Measurements from ENCODE around the gene SDCCAG8.

The SDCCAG8 gene

DNA sequence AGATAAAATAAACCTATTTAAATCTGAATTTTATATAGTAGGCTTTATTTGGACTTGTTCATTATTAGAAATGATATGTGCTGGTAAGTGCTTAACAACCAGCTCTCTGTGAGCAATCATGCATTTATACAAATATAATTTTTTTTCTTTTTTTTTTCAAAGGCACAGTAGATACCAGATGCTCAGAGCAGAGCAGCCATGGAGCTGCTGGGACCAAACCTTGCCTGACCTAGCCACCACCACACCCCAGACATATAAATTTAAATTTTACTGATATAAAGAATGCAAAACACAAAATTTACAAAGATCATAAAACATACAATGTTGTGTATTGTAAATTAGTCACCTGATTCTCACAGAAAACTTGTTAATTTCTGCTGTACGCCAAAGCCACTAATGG, 290.6 kb downstream of the SDCCAG8 start:
- no peaks in the 10 kb centered on the region for H3K9me3 ChIP-seq (ENCODE audit: control insufficient read depth, insufficient read depth, low read depth, low read length)
- H3K36me3 ChIP-seq (ENCODE audit: control insufficient read depth in 2 of 2, insufficient read depth in 1 of 2, low read length in 2 of 2): peaks cover 3 to 15% of the 10 kb centered on the region in 2 experiments
- H3K4me1 ChIP-seq (ENCODE audit: control insufficient read depth, insufficient read depth, low read length): no peaks in the 10 kb centered on the region
- POLR2A ChIA-PET: no interaction called here
- no peak overlapping the region for H3K27ac ChIP-seq (ENCODE audit: extremely low read depth, low read depth, low read length)
- CTCF ChIA-PET: no interaction called here
- no peak overlapping the region for H3K4me3 ChIP-seq (ENCODE audit: low read depth, low read length)
- TF ChIP-seq ZFP69B (tag by site-specific recombination; IDR thresholded peaks at IDR 0.05) (no peak), ZNF747 (tag by site-specific recombination; IDR thresholded peaks at IDR 0.05) (no peak), ZEB2 (tag by site-specific recombination; IDR thresholded peaks at IDR 0.05) (no peak), HOXA7 (CRISPR knock-in tag; IDR thresholded peaks at IDR 0.05; ENCODE audit: borderline replicate concordance) (no peak), IKZF3 (tag by site-specific recombination; IDR thresholded peaks at IDR 0.05) (no peak), BCL11B (tag by site-specific recombination; IDR thresholded peaks at IDR 0.05; ENCODE audit: low read depth) (no peak), ZNF670 (tag by site-specific recombination; IDR thresholded peaks at IDR 0.05; ENCODE audit: low read depth) (no peak), SCRT1 (tag by site-specific recombination; IDR thresholded peaks at IDR 0.05; ENCODE audit: borderline replicate concordance) (no peak)
- TF ChIP-seq, protein P1, sequence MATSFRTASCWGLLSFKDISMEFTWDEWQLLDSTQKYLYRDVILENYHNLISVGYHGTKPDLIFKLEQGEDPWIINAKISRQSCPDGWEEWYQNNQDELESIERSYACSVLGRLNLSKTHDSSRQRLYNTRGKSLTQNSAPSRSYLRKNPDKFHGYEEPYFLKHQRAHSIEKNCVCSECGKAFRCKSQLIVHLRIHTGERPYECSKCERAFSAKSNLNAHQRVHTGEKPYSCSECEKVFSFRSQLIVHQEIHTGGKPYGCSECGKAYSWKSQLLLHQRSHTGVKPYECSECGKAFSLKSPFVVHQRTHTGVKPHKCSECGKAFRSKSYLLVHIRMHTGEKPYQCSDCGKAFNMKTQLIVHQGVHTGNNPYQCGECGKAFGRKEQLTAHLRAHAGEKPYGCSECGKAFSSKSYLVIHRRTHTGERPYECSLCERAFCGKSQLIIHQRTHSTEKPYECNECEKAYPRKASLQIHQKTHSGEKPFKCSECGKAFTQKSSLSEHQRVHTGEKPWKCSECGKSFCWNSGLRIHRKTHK (tag by site-specific recombination; IDR thresholded peaks at IDR 0.05): no peak
- TF ChIP-seq, protein P2, sequence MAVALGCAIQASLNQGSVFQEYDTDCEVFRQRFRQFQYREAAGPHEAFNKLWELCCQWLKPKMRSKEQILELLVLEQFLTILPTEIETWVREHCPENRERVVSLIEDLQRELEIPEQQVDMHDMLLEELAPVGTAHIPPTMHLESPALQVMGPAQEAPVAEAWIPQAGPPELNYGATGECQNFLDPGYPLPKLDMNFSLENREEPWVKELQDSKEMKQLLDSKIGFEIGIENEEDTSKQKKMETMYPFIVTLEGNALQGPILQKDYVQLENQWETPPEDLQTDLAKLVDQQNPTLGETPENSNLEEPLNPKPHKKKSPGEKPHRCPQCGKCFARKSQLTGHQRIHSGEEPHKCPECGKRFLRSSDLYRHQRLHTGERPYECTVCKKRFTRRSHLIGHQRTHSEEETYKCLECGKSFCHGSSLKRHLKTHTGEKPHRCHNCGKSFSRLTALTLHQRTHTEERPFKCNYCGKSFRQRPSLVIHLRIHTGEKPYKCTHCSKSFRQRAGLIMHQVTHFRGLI (tag by site-specific recombination; IDR thresholded peaks at IDR 0.05): no peak

DNA sequence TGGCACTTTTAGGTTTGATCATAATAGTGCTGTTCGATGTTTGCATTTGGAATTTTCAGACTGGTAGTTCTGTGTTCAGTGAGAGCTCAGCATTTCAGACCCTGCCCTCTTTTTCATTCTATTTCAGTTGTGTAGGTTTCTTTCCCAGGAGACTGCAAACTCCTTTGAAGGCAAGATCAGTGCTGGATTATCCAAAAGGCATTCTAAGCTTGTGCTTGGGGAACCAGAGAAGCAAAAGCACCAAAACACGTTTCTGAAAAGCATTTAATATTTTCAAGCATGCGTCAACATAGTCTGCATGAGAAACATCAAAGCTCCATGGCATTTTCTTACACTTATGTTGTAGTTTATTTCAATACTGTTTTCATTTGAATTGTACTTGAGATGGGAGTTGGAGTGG, 292.1 kb downstream of the SDCCAG8 start:
- CTCF ChIA-PET: interaction anchor here (1.0 kb wide), 1 partner anchor 725 kb away, joined by 3 read pairs; no protein-coding TSS in a partner anchor
- Histone ChIP-seq H3K36me3 (ENCODE audit: control insufficient read depth in 2 of 2, insufficient read depth in 1 of 2, low read length in 2 of 2) (peaks cover 3 to 15% of the 10 kb centered on the region in 2 experiments), H3K27ac (ENCODE audit: extremely low read depth, low read depth, low read length) (no peak overlapping the region), H3K9me3 (ENCODE audit: control insufficient read depth, insufficient read depth, low read depth, low read length) (no peaks in the 10 kb centered on the region), H3K4me3 (ENCODE audit: low read depth, low read length) (no peak overlapping the region), H3K4me1 (ENCODE audit: control insufficient read depth, insufficient read depth, low read length) (no peaks in the 10 kb centered on the region)
- POLR2A ChIA-PET: no interaction called here
- no peak for TF ChIP-seq ZNF529 (tag by site-specific recombination; IDR thresholded peaks at IDR 0.05; ENCODE audit: insufficient replicate concordance)
- no peak for TF ChIP-seq FEZF1 (tag by site-specific recombination; IDR thresholded peaks at IDR 0.05)

DNA sequence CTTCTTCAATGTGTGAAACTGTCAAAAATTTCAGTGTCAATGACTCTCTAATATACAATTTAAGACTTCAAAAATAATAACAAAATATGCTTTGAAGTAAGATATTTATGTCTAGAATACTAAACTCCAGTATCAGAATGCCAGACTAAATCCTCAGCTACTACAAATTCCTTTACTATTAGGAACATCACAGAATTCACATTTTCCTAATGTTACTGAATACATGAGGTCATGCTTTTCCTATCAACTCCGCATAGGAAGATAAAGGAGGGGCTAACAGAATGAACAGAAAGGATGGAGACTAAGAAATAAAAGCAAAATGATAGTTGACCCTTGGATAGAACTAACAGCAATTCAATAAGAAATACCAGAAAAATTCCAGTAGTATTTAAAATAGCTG, 292.7 kb downstream of the SDCCAG8 start:
- Histone ChIP-seq H3K9me3 (ENCODE audit: control insufficient read depth, insufficient read depth, low read depth, low read length) (no peaks in the 10 kb centered on the region), H3K36me3 (ENCODE audit: control insufficient read depth in 2 of 2, insufficient read depth in 1 of 2, low read length in 2 of 2) (peaks cover 3 to 15% of the 10 kb centered on the region in 2 experiments), H3K27ac (ENCODE audit: extremely low read depth, low read depth, low read length) (no peak overlapping the region), H3K4me3 (ENCODE audit: low read depth, low read length) (no peak overlapping the region), H3K4me1 (ENCODE audit: control insufficient read depth, insufficient read depth, low read length) (no peaks in the 10 kb centered on the region)
- ChIA-PET CTCF (interaction anchor here (1.0 kb wide), 1 partner anchor 725 kb away, joined by 3 read pairs; no protein-coding TSS in a partner anchor), POLR2A (no interaction called here)
- TF ChIP-seq, protein P3, sequence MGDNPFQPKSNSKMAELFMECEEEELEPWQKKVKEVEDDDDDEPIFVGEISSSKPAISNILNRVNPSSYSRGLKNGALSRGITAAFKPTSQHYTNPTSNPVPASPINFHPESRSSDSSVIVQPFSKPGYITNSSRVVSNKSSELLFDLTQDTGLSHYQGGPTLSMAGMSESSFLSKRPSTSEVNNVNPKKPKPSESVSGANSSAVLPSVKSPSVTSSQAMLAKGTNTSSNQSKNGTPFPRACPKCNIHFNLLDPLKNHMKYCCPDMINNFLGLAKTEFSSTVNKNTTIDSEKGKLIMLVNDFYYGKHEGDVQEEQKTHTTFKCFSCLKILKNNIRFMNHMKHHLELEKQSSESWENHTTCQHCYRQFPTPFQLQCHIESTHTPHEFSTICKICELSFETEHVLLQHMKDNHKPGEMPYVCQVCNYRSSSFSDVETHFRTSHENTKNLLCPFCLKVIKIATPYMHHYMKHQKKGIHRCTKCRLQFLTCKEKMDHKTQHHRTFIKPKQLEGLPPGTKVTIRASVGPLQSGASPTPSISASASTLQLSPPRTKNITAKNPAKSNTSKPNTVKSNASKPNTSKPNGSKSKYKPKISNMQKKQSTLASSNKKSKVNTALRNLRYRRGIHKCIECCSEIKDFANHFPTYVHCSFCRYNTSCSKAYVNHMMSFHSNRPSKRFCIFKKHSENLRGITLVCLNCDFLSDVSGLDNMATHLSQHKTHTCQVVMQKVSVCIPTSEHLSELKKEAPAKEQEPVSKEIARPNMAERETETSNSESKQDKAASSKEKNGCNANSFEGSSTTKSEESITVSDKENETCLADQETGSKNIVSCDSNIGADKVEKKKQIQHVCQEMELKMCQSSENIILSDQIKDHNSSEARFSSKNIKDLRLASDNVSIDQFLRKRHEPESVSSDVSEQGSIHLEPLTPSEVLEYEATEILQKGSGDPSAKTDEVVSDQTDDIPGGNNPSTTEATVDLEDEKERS (tag by site-specific recombination; IDR thresholded peaks at IDR 0.05): no peak
- TF ChIP-seq KLF7 (tag by site-specific recombination; IDR thresholded peaks at IDR 0.05; ENCODE audit: borderline replicate concordance): no peak
- no peak for TF ChIP-seq ZNF157 (tag by site-specific recombination; IDR thresholded peaks at IDR 0.05)

Data from HEK293 (cell line).